Measurements from ENCODE around the gene TMPRSS11F.

DNA sequence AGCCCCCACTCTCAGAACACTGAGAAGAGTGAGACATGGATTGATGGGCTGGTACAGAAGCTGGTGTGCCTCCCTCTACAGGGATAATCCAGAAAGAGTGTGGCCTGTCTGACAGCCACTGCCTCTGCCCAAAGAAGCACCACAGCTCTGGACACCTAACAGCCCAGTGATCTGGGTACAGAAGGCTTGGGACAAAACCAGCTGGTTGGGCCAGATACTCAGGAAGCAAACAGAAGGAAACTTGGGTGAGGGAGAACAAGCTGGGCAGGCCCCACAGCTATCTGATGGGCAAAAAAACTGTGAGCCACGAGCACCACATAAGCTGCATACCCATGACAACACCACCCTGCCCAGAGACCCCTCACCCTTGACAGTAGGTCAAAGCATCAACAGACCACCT is 46.9 kb downstream of the TMPRSS11F start:
- TF ChIP-seq POLR2A (IDR thresholded peaks at IDR 0.05) = no peak
- TF ChIP-seq, protein P1, sequence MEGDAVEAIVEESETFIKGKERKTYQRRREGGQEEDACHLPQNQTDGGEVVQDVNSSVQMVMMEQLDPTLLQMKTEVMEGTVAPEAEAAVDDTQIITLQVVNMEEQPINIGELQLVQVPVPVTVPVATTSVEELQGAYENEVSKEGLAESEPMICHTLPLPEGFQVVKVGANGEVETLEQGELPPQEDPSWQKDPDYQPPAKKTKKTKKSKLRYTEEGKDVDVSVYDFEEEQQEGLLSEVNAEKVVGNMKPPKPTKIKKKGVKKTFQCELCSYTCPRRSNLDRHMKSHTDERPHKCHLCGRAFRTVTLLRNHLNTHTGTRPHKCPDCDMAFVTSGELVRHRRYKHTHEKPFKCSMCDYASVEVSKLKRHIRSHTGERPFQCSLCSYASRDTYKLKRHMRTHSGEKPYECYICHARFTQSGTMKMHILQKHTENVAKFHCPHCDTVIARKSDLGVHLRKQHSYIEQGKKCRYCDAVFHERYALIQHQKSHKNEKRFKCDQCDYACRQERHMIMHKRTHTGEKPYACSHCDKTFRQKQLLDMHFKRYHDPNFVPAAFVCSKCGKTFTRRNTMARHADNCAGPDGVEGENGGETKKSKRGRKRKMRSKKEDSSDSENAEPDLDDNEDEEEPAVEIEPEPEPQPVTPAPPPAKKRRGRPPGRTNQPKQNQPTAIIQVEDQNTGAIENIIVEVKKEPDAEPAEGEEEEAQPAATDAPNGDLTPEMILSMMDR (IDR thresholded peaks at IDR 0.05) = no peak
